HepG2 (cell line): Measurements from ENCODE around the gene ANGPTL5. TPM values are rescaled to one million over a fixed set of nuclear protein-coding genes. Genes with fewer than 3 reads are reported as not detected.

Experiments
- ATAC-seq: fragments of 200-7000 bp; cut with Tn5 transposase; 3 replicates; pipeline ENCODE4 v1.9.1; 2020; ENCODE audit warnings: mild to moderate bottlenecking, moderate library complexity
- BruUV-seq: library from RNA; stranded (reverse); fragments of 400-500 nt; replicated peaks from 2 replicates; lab custom pipeline; 2021; lab: Mats Ljungman, UMichigan
- CTCF ChIA-PET: fragments of 300-600 bp; formaldehyde crosslinking; extraction: SDS; loops from one replicate; lab custom pipeline; 2021; ENCODE audit warnings: low total read pairs, inconsistent platforms, low intra/inter-chr PET ratio; lab: Yijun Ruan, JAX
- POLR2A ChIA-PET: fragments of 350-600 bp; sonication (Branson Sonifier 250); formaldehyde crosslinking; loops from one replicate; lab custom pipeline; 2020; ENCODE audit warnings: antibody characterized with exemption, inconsistent platforms; lab: Yijun Ruan, JAX
- DNase-seq: peaks from one replicate; pipeline ENCODE4 v3.0.0-alpha.2; 2015; ENCODE audit warnings: low spot score
- FAIRE-seq: peaks from 3 replicates; lab custom pipeline; 2011; peaks lifted over from hg19 to GRCh38; lab: Jason Lieb, UNC
- H2AFZ ChIP-seq: one replicate; pipeline ENCODE4 v1.6.1; 2011; ENCODE audit warnings: low read length, inconsistent platforms
- H3K27ac ChIP-seq: fragments of 300-600 bp; 3 replicates; pipeline ENCODE4 v1.8.0; 2011; ENCODE audit warnings: mixed run types, mild to moderate bottlenecking, mixed read lengths, low read length, inconsistent platforms; ENCODE audit not compliant: insufficient read depth; ENCODE audit errors: extremely low read length
- H3K27me3 ChIP-seq, 2 experiments: fragments of 200-600 bp in 1 of 2; 2 replicates in 1 of 2; 3 replicates in 1 of 2; pipeline versions ENCODE4 v1.6.0 to v1.8.0; 2011; ENCODE audit warnings: low read length in 2 of 2, mild to moderate bottlenecking in 2 of 2, moderate library complexity in 2 of 2, inconsistent platforms in 1 of 2; ENCODE audit not compliant: insufficient read depth in 2 of 2, control insufficient read depth in 1 of 2
- H3K36me3 ChIP-seq, 2 experiments: fragments of 200-600 bp in 1 of 2; replicated peaks in 1 of 2; 2 replicates in 1 of 2; 3 replicates in 1 of 2; pipeline versions ENCODE4 v1.5.1 to v1.8.0; 2011; ENCODE audit warnings: low read length in 2 of 2, inconsistent platforms in 1 of 2; ENCODE audit not compliant: insufficient read depth in 2 of 2, control insufficient read depth in 1 of 2
- H3K4me1 ChIP-seq: 2 replicates; pipeline ENCODE4 v1.5.1; 2012; ENCODE audit warnings: low read length, inconsistent platforms; ENCODE audit not compliant: insufficient read depth
- H3K4me2 ChIP-seq: 2 replicates; pipeline ENCODE4 v1.6.0; 2011; ENCODE audit warnings: low read depth, low read length, inconsistent platforms
- H3K4me3 ChIP-seq, 3 experiments: fragments of 200-600 bp in 1 of 3; sonication (generic), shearing (Covaris generic) in 1 of 3; replicated peaks in 1 of 3; 2 replicates each; pipeline ENCODE4 v1.5.1; 2011 to 2016; ENCODE audit warnings: low read length in 3 of 3, inconsistent platforms in 2 of 3, low read depth in 2 of 3, mild to moderate bottlenecking in 2 of 3, control low read depth in 1 of 3, mixed read lengths in 1 of 3; ENCODE audit not compliant: insufficient read depth in 1 of 3
- H3K79me2 ChIP-seq: one replicate; pipeline ENCODE4 v1.6.1; 2011; ENCODE audit warnings: low read length, inconsistent platforms; ENCODE audit not compliant: insufficient read depth
- H3K9ac ChIP-seq: 2 replicates; pipeline ENCODE4 v1.6.0; 2011; ENCODE audit warnings: mild to moderate bottlenecking, low read depth, low read length, inconsistent platforms; ENCODE audit not compliant: insufficient read depth
- H3K9me3 ChIP-seq: 2 replicates; pipeline ENCODE4 v1.5.1; 2012; ENCODE audit warnings: mild to moderate bottlenecking, low read length
- H4K20me1 ChIP-seq: 2 replicates; pipeline ENCODE4 v1.6.0; 2011; ENCODE audit warnings: inconsistent platforms, mild to moderate bottlenecking, low read length, moderate library complexity; ENCODE audit not compliant: insufficient read depth
- BRCA1 ChIP-seq: sonication (generic); formaldehyde crosslinking; IDR thresholded peaks from 2 replicates; pipeline ENCODE4 v1.4.0; 2020; ENCODE audit warnings: missing genetic modification reagents
- MIXL1 ChIP-seq: IDR thresholded peaks from 2 replicates; pipeline ENCODE4 v1.6.1; 2016
- PAWR ChIP-seq: sonication (generic); formaldehyde crosslinking; IDR thresholded peaks from 2 replicates; pipeline ENCODE4 v1.4.0; 2020; ENCODE audit warnings: missing genetic modification reagents, mild to moderate bottlenecking, borderline replicate concordance
- SOX5 ChIP-seq: IDR thresholded peaks from 2 replicates; pipeline ENCODE4 v1.6.1; 2016; ENCODE audit warnings: borderline replicate concordance
- TOE1 ChIP-seq: sonication (generic); formaldehyde crosslinking; IDR thresholded peaks from 2 replicates; pipeline ENCODE4 v1.4.0; 2020; ENCODE audit warnings: mild to moderate bottlenecking, missing genetic modification reagents
- ZMYM2 ChIP-seq: sonication (generic); formaldehyde crosslinking; IDR thresholded peaks from 2 replicates; pipeline ENCODE4 v1.8.0; 2022; ENCODE audit warnings: mild to moderate bottlenecking, missing genetic modification reagents
- ZMYM3 ChIP-seq: sonication (generic); formaldehyde crosslinking; IDR thresholded peaks from 2 replicates; pipeline ENCODE4 v1.5.1; 2020; ENCODE audit warnings: mild to moderate bottlenecking, missing genetic modification reagents
- ZNF136 ChIP-seq: sonication (generic); formaldehyde crosslinking; IDR thresholded peaks from 2 replicates; pipeline ENCODE4 v1.8.1; 2022; ENCODE audit warnings: low read depth, mild to moderate bottlenecking, moderate library complexity, missing genetic modification reagents
- ZNF3 ChIP-seq: IDR thresholded peaks from 2 replicates; pipeline ENCODE4 v1.7.0; 2017; ENCODE audit warnings: inconsistent platforms
- ZNF446 ChIP-seq: sonication (generic); formaldehyde crosslinking; IDR thresholded peaks from 2 replicates; pipeline ENCODE4 v1.5.0; 2020; ENCODE audit warnings: mild to moderate bottlenecking, missing genetic modification reagents
- ZNF577 ChIP-seq: sonication (generic); formaldehyde crosslinking; IDR thresholded peaks from 2 replicates; pipeline ENCODE4 v1.4.0; 2020; ENCODE audit warnings: mild to moderate bottlenecking, low read depth, missing genetic modification reagents, borderline replicate concordance
- ZNF614 ChIP-seq: IDR thresholded peaks from 2 replicates; pipeline ENCODE4 v1.6.1; 2018; ENCODE audit warnings: missing biosample characterization, missing genetic modification reagents, inconsistent platforms, borderline replicate concordance
- ZNF703 ChIP-seq: sonication (generic); formaldehyde crosslinking; IDR thresholded peaks from 2 replicates; pipeline ENCODE4 v1.5.1; 2020; ENCODE audit warnings: missing genetic modification reagents, mild to moderate bottlenecking, moderate library complexity, borderline replicate concordance
- ZNF839 ChIP-seq: sonication (generic); formaldehyde crosslinking; IDR thresholded peaks from 2 replicates; pipeline ENCODE4 v1.4.0; 2020; ENCODE audit warnings: missing genetic modification reagents, mild to moderate bottlenecking, borderline replicate concordance
- WGBS: methylation state at CpG from one replicate; pipeline ENCODE4 v1.1.6; 2017; ENCODE audit warnings: low lambda C conversion rate; 5-methylcytosine and 5-hydroxymethylcytosine counted together
- in situ Hi-C: cut with HindIII; loops from 2 replicates; pipeline ENCODE4 v1.10.0; 2017; ENCODE audit warnings: low pct_unique_long_range_greater_than_20kb; ENCODE audit not compliant: extremely low pct_ligation_motif_present
- intact Hi-C: fragments of 100-400 bp; cut with micrococcal nuclease; formaldehyde crosslinking; loops from one replicate; pipeline ENCODE4 v1.10.0; 2022; ENCODE audit not compliant: unreplicated experiment
- polyA plus RNA-seq, 8 experiments: library from polyadenylated mRNA; depleted of rRNA in 3 of 8; stranded (reverse) in 7 of 8; unstranded in 1 of 8; fragments of >200 nt; fragmentation: Illumina TruSeq in 4 of 8; extraction: Trizol in 4 of 8; gene quantifications; 2 replicates each; pipeline versions ENCODE4 v1.2.1 to v1.2.3, GENCODE V29; 2011 to 2016; ENCODE audit warnings: low read depth in 4 of 8, missing spikeins in 1 of 8, mixed read lengths in 1 of 8; ENCODE audit not compliant: insufficient read depth in 1 of 8
- total RNA-seq, 5 experiments: library from RNA; depleted of rRNA; stranded (reverse); fragments of >200 nt; fragmentation: Illumina TruSeq; extraction: Trizol; gene quantifications; 2 replicates each; pipeline ENCODE4 v1.2.3, GENCODE V29; 2016; ENCODE audit warnings: low read depth in 1 of 5
- TF ChIP-seq, protein P1 (sequence below): sonication (generic); formaldehyde crosslinking; IDR thresholded peaks from 2 replicates; pipeline ENCODE4 v1.5.1; 2020; ENCODE audit warnings: mild to moderate bottlenecking, missing genetic modification reagents, moderate library complexity
- TF ChIP-seq, protein P2 (sequence below): sonication (generic); formaldehyde crosslinking; IDR thresholded peaks from 2 replicates; pipeline ENCODE4 v1.4.0; 2020; ENCODE audit warnings: missing genetic modification reagents, low read depth, mild to moderate bottlenecking, borderline replicate concordance
- TF ChIP-seq, protein P3 (sequence below): sonication (generic); formaldehyde crosslinking; IDR thresholded peaks from 2 replicates; pipeline ENCODE4 v1.4.0; 2020; ENCODE audit warnings: mild to moderate bottlenecking, missing genetic modification reagents
- TF ChIP-seq, protein P4 (sequence below): sonication (generic); formaldehyde crosslinking; conservative IDR thresholded peaks from 2 replicates; pipeline ENCODE4 v1.4.0; 2020; ENCODE audit warnings: missing genetic modification reagents
- TF ChIP-seq, protein P5 (sequence below): IDR thresholded peaks from 2 replicates; pipeline ENCODE4 v1.6.1; 2016; ENCODE audit warnings: missing compliant biosample characterization, missing genetic modification reagents, borderline replicate concordance

ANGPTL5 gene
- total and polyA plus RNA-seq, 2 of the 13 experiments (the other 11 are each of a cell fraction or from before 2014, with no cell fraction given), result not detected

DNA sequence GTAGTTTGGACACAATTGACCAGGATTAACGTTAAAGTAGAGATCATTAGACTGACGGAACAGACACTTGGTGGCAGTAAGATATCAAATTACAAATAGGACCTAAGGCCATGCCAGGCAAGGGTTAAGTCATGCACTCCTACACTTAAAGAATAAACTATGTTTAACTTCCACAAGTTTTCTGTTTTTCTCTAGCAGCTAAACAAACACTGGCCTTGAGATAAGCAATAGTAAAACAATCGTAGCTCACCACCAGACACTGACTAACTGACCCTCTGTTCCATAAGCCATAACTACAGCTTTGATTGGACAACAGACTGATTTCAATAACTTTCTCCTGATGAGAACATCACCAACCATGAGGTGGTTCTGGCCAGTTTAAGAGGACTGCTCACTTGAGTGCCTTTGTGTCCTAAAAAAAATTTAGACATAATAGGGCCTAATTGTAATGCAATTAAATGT is 3.5 kb downstream of the ANGPTL5 start:
- FAIRE-seq, result no peak
- TF ChIP-seq, protein P1, sequence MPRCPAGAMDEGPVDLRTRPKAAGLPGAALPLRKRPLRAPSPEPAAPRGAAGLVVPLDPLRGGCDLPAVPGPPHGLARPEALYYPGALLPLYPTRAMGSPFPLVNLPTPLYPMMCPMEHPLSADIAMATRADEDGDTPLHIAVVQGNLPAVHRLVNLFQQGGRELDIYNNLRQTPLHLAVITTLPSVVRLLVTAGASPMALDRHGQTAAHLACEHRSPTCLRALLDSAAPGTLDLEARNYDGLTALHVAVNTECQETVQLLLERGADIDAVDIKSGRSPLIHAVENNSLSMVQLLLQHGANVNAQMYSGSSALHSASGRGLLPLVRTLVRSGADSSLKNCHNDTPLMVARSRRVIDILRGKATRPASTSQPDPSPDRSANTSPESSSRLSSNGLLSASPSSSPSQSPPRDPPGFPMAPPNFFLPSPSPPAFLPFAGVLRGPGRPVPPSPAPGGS (CRISPR knock-in tag), result no peak
- TF ChIP-seq, protein P2, sequence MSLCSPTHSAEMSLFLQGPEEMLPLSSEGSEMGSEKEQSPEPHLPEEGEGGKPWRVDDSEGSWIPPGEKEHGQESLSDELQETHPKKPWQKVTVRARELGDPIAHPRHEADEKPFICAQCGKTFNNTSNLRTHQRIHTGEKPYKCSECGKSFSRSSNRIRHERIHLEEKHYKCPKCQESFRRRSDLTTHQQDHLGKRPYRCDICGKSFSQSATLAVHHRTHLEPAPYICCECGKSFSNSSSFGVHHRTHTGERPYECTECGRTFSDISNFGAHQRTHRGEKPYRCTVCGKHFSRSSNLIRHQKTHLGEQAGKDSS, result no peak
- no peak for TF ChIP-seq ZNF614 (CRISPR knock-in tag)
- TF ChIP-seq TOE1 (CRISPR knock-in tag), result no peak
- peak; percentile 72 for TF ChIP-seq MIXL1 (CRISPR knock-in tag)
- no peak for TF ChIP-seq ZNF3 (CRISPR knock-in tag)
- TF ChIP-seq, protein P3, sequence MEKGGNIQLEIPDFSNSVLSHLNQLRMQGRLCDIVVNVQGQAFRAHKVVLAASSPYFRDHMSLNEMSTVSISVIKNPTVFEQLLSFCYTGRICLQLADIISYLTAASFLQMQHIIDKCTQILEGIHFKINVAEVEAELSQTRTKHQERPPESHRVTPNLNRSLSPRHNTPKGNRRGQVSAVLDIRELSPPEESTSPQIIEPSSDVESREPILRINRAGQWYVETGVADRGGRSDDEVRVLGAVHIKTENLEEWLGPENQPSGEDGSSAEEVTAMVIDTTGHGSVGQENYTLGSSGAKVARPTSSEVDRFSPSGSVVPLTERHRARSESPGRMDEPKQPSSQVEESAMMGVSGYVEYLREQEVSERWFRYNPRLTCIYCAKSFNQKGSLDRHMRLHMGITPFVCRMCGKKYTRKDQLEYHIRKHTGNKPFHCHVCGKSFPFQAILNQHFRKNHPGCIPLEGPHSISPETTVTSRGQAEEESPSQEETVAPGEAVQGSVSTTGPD (CRISPR knock-in tag), result no peak
- TF ChIP-seq BRCA1 (CRISPR knock-in tag), result no peak
- TF ChIP-seq, protein P4, sequence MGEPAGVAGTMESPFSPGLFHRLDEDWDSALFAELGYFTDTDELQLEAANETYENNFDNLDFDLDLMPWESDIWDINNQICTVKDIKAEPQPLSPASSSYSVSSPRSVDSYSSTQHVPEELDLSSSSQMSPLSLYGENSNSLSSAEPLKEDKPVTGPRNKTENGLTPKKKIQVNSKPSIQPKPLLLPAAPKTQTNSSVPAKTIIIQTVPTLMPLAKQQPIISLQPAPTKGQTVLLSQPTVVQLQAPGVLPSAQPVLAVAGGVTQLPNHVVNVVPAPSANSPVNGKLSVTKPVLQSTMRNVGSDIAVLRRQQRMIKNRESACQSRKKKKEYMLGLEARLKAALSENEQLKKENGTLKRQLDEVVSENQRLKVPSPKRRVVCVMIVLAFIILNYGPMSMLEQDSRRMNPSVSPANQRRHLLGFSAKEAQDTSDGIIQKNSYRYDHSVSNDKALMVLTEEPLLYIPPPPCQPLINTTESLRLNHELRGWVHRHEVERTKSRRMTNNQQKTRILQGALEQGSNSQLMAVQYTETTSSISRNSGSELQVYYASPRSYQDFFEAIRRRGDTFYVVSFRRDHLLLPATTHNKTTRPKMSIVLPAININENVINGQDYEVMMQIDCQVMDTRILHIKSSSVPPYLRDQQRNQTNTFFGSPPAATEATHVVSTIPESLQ (CRISPR knock-in tag), result no peak
- peak; percentile 69 for TF ChIP-seq SOX5 (CRISPR knock-in tag)
- no peak for TF ChIP-seq ZNF703 (CRISPR knock-in tag)
- TF ChIP-seq ZNF577 (CRISPR knock-in tag), result no peak
- no peak for TF ChIP-seq ZMYM2 (CRISPR knock-in tag)
- TF ChIP-seq ZNF446, result no peak
- no peak for TF ChIP-seq ZNF136 (CRISPR knock-in tag)
- TF ChIP-seq PAWR (CRISPR knock-in tag), result no peak
- TF ChIP-seq, protein P5, sequence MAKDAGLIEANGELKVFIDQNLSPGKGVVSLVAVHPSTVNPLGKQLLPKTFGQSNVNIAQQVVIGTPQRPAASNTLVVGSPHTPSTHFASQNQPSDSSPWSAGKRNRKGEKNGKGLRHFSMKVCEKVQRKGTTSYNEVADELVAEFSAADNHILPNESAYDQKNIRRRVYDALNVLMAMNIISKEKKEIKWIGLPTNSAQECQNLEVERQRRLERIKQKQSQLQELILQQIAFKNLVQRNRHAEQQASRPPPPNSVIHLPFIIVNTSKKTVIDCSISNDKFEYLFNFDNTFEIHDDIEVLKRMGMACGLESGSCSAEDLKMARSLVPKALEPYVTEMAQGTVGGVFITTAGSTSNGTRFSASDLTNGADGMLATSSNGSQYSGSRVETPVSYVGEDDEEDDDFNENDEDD (CRISPR knock-in tag), result no peak
- TF ChIP-seq ZNF839, result no peak
- TF ChIP-seq ZMYM3 (CRISPR knock-in tag), result no peak

More for the DNA sequence above, 3.5 kb downstream of the ANGPTL5 start:
- Histone ChIP-seq H3K4me1 (peaks cover 34% of the 10 kb centered on the region), H3K9ac (no peak overlapping the region), H2AFZ (no peak overlapping the region), H3K9me3 (no peaks in the 10 kb centered on the region), H3K4me2 (peak overlapping the region; percentile 30; the same call in 1 of the 2 replicates), H3K79me2 (no peaks in the 10 kb centered on the region), H3K4me3 (no peak overlapping the region), H3K27me3 (no peaks in the 10 kb centered on the region), H4K20me1 (no peaks in the 10 kb centered on the region), H3K27ac (no peak overlapping the region), H3K36me3 (no peaks in the 10 kb centered on the region)
- intact Hi-C loops (loop anchor here (10.0 kb wide), 1 partner anchor 202 kb away; the partner anchor contains the start of gene YAP1), in situ Hi-C loops (loop anchor here (10.0 kb wide), 1 partner anchor 48 kb away; no protein-coding TSS in a partner anchor)
- CTCF ChIA-PET, result no interaction called here
- POLR2A ChIA-PET, result interaction anchor here (1.3 to 1.4 kb wide), 2 partner anchors 46 to 95 kb away, joined by 3 to 5 read pairs; no protein-coding TSS in a partner anchor
- peak; percentile 18 for ATAC-seq
- peak; percentile 45 for DNase-seq
- BruUV-seq, result no TSS peak
- 0% methylated on average over 3 of the region's 3 CpGs for WGBS
